Breast epithelium (tissue), 4 donors: ENCODE measurements around the gene JAKMIP2. TPM values are rescaled to one million over a fixed set of nuclear protein-coding genes. Genes with fewer than 3 reads are reported as not detected.
"Not testable (repeated sequence)": the region's sequence is repeated elsewhere in the genome, so short reads cannot be mapped to it uniquely, and the experiment has no call there.

ENCODE experiments used
- DNase-seq, 2 donors: peaks; one replicate each; pipeline ENCODE4 v3.0.0-alpha.2; 2019; ENCODE audit warnings: low spot score in 2 of 2
- H3K27ac ChIP-seq, 2 donors: fragments of 200-600 bp; sonication (generic) in 1 of 2; one replicate each; pipeline ENCODE4 v1.5.1; 2016 to 2019; ENCODE audit warnings: mild to moderate bottlenecking in 1 of 2
- H3K27me3 ChIP-seq, 2 donors: fragments of 200-600 bp; sonication (generic) in 1 of 2; one replicate each; pipeline versions ENCODE4 v1.5.1 to v1.6.0; 2017 to 2019; ENCODE audit warnings: control low read depth in 1 of 2, mild to moderate bottlenecking in 1 of 2
- H3K36me3 ChIP-seq: fragments of 200-600 bp; one replicate; pipeline ENCODE4 v1.5.1; 2019
- H3K4me1 ChIP-seq, 2 donors: fragments of 200-600 bp; sonication (generic); one replicate each; pipeline ENCODE4 v1.5.1; 2016 to 2019; ENCODE audit warnings: control low read depth in 1 of 2
- H3K4me3 ChIP-seq, 3 donors: fragments of 200-600 bp; sonication (generic); 1 replicate in 2 of 3; 2 replicates in 1 of 3; pipeline ENCODE4 v1.5.1; 2016 to 2019; ENCODE audit warnings: mild to moderate bottlenecking in 3 of 3, moderate library complexity in 2 of 3
- H3K9me3 ChIP-seq, 2 donors: fragments of 200-600 bp; sonication (generic) in 1 of 2; one replicate each; pipeline ENCODE4 v1.5.1; 2016 to 2019; ENCODE audit warnings: control low read depth in 1 of 2
- CTCF ChIP-seq, 3 donors: fragments of 450-650 bp; IDR thresholded peaks; one replicate each; pipeline ENCODE4 v1.5.1; 2016 to 2017; ENCODE audit warnings: antibody characterized with exemption in 3 of 3, mild to moderate bottlenecking in 3 of 3, moderate library complexity in 3 of 3
- POLR2A ChIP-seq: fragments of 450-650 bp; IDR thresholded peaks from one replicate; pipeline ENCODE4 v1.6.1; 2016; ENCODE audit warnings: antibody characterized with exemption, mild to moderate bottlenecking, moderate library complexity
- POLR2AphosphoS5 ChIP-seq, 3 donors: sonication (generic); formaldehyde crosslinking; IDR thresholded peaks; one replicate each; pipeline ENCODE4 v1.6.1; 2017; ENCODE audit warnings: antibody characterized with exemption in 3 of 3
- intact Hi-C: fragments of 100-400 bp; cut with DNase I; formaldehyde crosslinking; loops from one replicate; pipeline ENCODE4 v1.15.1; 2023; ENCODE audit warnings: low total_unique reads
- total RNA-seq, 3 donors: library from RNA; depleted of rRNA; stranded (reverse); fragments of >200 nt; gene quantifications; one replicate each; pipeline ENCODE4 v1.1.0, GENCODE V29; 2016

JAKMIP2 gene
- total RNA-seq, 3 donors from 2014 or later, result under 0.01 to 0.73 (median 0.64) TPM

- Histone ChIP-seq H3K27ac (no peak overlapping the region), H3K27me3 (no peaks in the 10 kb centered on the region), H3K36me3 (no peaks in the 10 kb centered on the region), H3K9me3 (no peaks in the 10 kb centered on the region), H3K4me1 (peaks cover 0 to 7% of the 10 kb centered on the region in 2 donors), H3K4me3 (no peak overlapping the region)
- DNase-seq, result no peak
- TF ChIP-seq POLR2AphosphoS5 (IDR thresholded peaks at IDR 0.05) (peak in 1 of 3 donors; percentile 12), CTCF (IDR thresholded peaks at IDR 0.05) (peak in 2 of 3 donors; percentile 38 to 52), POLR2A (no peak)
- intact Hi-C loops, result loop anchor here (5.0 kb wide), 1 partner anchor 102 kb away; no protein-coding TSS in a partner anchor
Observed at GRCh38 chr5:147558826-147559225, 223.7 kb downstream of the JAKMIP2 start.

GRCh38 chr5:147557876-147558745 lies 224.4 kb downstream of the JAKMIP2 start:
- peaks cover 0 to 7% of the 10 kb centered on the region in 2 donors for H3K4me1 ChIP-seq
- no peaks in the 10 kb centered on the region for H3K9me3 ChIP-seq
- H3K27ac ChIP-seq, result no peak overlapping the region
- DNase-seq, result no peak
- no peaks in the 10 kb centered on the region for H3K36me3 ChIP-seq
- H3K27me3 ChIP-seq, result no peaks in the 10 kb centered on the region
- intact Hi-C loops, result loop anchor here (5.0 kb wide), 1 partner anchor 101 kb away; no protein-coding TSS in a partner anchor
- no peak overlapping the region for H3K4me3 ChIP-seq
- TF ChIP-seq CTCF (IDR thresholded peaks at IDR 0.05) (no peak), POLR2AphosphoS5 (IDR thresholded peaks at IDR 0.05) (no peak), POLR2A (no peak)

- intact Hi-C loops, result loop anchor here (5.0 kb wide), 1 partner anchor 98 kb away; no protein-coding TSS in a partner anchor
- H3K4me1 ChIP-seq, result peaks cover 0 to 7% of the 10 kb centered on the region in 2 donors
- peak overlapping the region; percentile 87 for H3K27ac ChIP-seq
- H3K9me3 ChIP-seq, result no peaks in the 10 kb centered on the region
- H3K4me3 ChIP-seq, result no peak overlapping the region
- H3K27me3 ChIP-seq, result no peaks in the 10 kb centered on the region
- no peak for DNase-seq
- H3K36me3 ChIP-seq, result no peaks in the 10 kb centered on the region
- TF ChIP-seq CTCF (IDR thresholded peaks at IDR 0.05) (no peak), POLR2A (no peak), POLR2AphosphoS5 (IDR thresholded peaks at IDR 0.05) (no peak)
Observed at GRCh38 chr5:147555176-147555575, 227.4 kb downstream of the JAKMIP2 start.

GRCh38 chr5:147554261-147554817 lies 228.2 kb downstream of the JAKMIP2 start:
- H3K4me3 ChIP-seq, result peak overlapping the region; percentile 5 to 55 (median 26)
- H3K27ac ChIP-seq, result peak overlapping the region; percentile 87
- TF ChIP-seq POLR2AphosphoS5 (IDR thresholded peaks at IDR 0.05), result peak in 1 of 3 donors; percentile 48
- no peak for TF ChIP-seq CTCF (IDR thresholded peaks at IDR 0.05)
- no peak for TF ChIP-seq POLR2A
- H3K4me1 ChIP-seq, result peaks cover 0 to 7% of the 10 kb centered on the region in 2 donors
- DNase-seq, result peak in 1 of 2 donors; percentile 60
- intact Hi-C loops, result no loop called here
- H3K9me3 ChIP-seq, result no peaks in the 10 kb centered on the region
- H3K27me3 ChIP-seq, result no peaks in the 10 kb centered on the region
- no peaks in the 10 kb centered on the region for H3K36me3 ChIP-seq

- DNase-seq, intact Hi-C loops, H3K4me1 ChIP-seq, H3K9me3 ChIP-seq, H3K36me3 ChIP-seq, H3K27me3 ChIP-seq: not testable (repeated sequence)
- Histone ChIP-seq H3K4me3 (peak overlapping the region in 2 of 3 donors; percentile 26 to 55), H3K27ac (peak overlapping the region; percentile 87)
Observed at GRCh38 chr5:147553817-147554216, 228.7 kb downstream of the JAKMIP2 start.
